Islet precursor cell (in vitro differentiated cells): ENCODE data around the gene CFAP43.
"Not testable (repeated sequence)": the region's sequence is repeated elsewhere in the genome, so short reads cannot be mapped to it uniquely, and the experiment has no call there.

Experiments used
- DNase-seq: peaks from one replicate; pipeline ENCODE4 v3.0.0-alpha.2; 2018

Gene CFAP43

DNA sequence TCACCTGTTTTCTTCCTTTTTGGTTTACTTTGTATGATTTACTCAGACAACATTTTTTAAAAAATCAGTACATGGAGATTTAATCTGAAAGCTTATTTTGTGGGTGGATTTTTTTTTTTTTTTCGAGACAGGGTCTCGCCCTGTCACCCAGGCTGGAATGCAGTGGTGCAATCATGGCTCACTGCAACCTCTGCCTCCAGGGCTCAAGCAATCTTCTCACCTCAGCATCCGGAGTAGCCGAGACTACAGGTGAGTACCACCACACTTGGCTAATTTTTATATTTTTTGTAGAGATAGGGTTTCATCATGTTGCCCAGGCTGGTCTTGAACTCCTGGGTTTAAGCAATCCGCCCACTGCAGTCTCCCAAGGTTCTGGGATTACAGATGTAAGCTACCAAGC lies 25.1 kb upstream of the CFAP43 start:
- no peak for DNase-seq

DNA sequence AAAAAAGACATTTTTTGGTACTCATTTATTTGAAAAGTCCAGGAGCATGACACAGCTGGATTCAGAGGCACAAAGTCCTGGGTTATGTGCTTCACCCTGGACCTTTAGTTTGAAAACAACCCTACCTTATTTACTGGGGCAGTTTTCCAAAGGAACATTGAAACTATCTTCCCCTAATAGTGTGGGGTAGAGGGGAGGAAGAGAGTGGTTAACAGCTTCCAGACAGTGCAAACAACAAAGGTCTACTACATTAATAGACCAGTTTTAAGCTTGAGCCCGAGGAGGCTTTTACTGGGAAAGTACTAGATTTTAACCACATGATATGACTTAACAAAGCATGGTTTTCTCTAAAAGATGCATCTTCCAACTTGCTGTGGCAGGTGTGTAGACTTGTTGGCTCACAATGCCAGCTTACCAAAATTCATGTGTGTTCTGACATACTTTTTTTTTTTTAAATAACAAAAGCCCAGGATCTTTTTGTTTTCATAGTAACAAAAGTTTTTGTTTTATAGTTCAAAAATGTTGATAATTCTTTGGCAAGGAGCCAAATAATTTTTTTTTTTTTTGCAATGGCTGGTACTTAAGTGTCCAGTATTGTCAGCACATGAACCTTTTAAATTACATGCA lies 24.3 kb upstream of the CFAP43 start:
- no peak for DNase-seq

GRCh38 chr10:104255311-104255981 lies 23.3 kb upstream of the CFAP43 start:
- no peak for DNase-seq

DNA sequence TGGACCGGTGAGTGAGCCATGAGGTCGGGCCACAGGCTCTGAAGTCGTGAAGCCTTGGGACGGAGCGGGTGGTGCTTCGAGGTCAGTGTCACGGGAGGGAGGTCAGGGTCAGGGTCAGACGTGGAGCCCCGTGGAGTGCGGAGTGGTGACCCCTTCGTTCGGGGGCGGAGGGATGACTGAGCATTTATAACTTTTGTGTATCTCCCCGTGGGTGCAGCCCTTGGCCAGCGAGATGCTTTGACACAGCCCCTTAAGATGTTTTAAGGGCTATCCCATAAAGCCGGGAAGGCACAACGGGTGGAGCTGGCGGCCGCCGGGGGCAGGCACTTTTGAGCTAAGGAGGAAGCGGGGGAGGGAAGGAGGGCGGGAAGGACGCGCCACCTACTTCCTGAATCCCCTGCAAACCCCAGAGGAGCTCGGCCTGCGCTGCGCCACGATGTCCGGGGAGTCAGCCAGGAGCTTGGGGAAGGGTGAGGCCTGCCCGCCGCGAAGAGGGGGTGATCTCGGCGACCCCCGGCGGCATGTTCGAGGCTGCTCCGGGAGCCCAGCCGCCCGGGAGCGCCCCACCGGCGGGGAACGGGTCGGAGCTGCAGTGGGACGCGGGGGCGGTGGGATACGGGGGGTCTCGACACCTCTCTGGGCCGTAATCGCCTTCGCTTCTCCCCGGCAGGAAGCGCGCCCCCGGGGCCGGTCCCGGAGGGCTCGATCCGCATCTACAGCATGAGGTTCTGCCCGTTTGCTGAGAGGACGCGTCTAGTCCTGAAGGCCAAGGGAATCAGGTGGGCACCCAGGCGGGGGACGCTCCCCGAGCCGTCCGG lies 22.5 kb upstream of the CFAP43 start, which contains the start of gene GSTO1:
TSS of gene GSTO1 (plus strand) at position 400 of the 818 bp plus-strand sequence. CDS start at position 437, 37 bp downstream.
- peak; percentile 87 for DNase-seq

DNA sequence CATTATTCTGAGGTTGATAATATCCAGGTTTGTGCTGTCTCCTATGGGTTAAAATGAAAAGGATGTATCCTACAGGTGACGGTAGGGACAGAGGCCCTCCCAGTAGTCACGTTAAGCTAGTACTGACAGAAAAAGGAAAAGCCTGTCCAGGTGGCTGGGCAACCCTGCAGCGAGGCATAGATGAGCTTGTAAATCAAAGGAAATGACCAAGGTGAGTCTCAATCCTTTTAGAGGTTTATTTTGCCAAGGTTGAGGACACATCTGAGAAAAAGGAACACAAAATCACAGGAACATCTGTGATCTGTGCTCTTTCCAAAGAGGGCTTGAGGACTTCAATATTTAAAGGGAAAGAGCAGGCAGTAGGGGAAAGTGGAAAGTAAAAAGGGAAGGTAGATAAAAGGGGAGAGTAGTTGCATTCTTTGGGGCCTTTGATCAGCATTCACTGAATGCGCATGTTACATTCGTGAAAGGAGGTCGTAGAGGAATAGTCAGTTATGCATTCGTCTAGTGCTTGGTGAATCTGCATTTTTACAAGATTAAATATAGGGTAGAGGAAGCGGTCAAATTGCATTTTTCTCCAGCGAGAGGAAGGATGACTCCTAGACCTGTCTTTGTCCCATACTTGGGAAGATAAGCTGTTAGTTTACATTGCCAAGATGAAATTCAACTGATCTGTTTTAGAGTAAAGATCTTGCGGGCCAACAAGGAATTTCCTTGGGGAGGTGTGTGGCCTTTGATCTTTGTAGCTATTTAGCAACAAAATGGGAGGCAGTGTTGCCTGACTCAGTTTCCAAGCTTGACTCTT lies 21.6 kb upstream of the CFAP43 start:
- DNase-seq: no peak

GRCh38 chr10:104253106-104253505 lies 20.9 kb upstream of the CFAP43 start:
- DNase-seq: no peak

- no peak for DNase-seq
Observed at GRCh38 chr10:104252368-104252767, 20.2 kb upstream of the CFAP43 start.

DNA sequence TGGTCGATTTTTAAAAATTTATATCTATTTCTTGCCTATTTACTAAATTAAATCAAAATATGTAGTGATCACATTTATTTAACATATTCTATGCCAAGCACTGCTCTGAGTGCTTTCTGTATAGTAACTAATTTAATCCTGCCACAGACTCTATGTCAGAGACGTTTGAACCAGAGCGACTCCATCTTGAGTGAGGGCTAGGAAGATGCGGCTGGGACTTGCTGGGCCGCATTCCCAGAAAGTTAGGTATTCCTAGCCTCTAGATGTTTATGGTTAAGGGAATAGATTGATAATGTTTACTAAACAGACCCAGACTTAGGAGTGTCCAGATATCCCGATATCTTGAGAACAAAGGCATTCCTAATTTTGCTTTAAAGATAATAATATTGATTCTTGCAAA lies 19.3 kb upstream of the CFAP43 start:
- DNase-seq: no peak

DNA sequence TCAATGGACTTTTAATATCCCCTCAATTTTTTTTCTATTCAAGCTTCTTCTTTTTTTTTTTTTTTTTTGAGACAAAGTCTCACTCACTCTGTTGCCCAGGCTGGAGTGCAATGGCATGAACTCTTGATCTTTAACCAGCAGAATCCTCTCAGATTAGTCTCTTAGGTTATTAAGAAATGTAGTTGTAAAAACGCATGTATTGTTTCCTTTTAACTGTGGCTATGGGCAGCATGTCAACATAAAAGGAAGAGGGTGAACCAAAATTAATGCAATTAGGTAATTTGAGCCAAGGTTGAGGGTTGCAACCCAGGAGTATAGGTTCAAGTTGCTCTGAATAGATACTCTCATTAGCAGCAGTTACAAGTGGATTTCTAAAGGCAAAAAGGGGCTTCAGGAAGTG lies 18.2 kb upstream of the CFAP43 start:
- no peak for DNase-seq

DNA sequence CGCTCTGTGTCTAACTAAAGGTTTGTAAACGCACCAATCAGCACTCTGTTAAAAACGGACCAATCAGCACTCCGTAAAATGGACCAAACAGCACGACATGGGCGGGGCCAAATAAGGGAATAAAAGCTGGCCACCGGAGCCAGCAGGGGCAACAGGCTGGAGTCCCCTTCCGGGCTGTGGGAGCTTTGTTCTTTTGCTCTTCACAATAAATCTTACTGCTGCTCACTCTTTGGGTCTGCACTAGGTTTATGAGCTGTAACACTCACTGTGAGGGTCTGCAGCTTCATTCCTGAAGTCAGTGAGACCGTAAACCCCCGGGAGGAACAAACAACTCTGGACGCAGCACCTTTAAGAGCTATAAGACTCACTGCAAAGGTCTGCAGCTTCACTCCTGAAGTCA lies 16.8 kb upstream of the CFAP43 start:
- not testable (repeated sequence) for DNase-seq

DNA sequence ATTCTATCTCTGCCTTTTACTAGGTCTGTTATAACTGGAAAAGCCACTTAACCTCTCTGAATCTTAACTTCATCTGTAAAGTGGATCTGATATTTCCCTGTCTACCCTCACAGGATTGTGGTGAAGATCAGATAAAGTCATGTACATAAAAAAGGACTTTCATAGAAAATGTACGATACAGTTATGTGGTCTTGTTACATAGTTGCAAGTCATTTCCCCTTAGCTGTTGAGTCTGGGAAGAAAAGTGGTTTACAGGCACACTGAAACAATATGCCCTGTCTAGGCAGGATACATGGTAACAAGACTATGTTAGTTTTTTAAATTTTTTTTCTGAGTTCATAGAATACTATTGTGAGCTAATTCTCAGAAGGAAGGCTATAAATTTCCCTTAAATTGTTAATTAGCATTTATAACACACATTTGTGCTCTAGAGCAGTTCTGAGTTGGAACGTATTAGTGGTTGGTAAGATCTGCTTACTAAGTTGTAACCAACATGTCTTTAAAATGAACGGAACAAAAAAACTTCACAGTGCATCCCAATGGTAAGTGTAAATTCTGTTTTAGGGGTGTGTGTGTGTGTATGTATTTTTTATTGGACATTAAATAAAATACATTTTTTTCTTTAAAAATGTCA lies 15.5 kb upstream of the CFAP43 start:
- DNase-seq: no peak

GRCh38 chr10:104246976-104247375 lies 14.8 kb upstream of the CFAP43 start:
- no peak for DNase-seq

DNA sequence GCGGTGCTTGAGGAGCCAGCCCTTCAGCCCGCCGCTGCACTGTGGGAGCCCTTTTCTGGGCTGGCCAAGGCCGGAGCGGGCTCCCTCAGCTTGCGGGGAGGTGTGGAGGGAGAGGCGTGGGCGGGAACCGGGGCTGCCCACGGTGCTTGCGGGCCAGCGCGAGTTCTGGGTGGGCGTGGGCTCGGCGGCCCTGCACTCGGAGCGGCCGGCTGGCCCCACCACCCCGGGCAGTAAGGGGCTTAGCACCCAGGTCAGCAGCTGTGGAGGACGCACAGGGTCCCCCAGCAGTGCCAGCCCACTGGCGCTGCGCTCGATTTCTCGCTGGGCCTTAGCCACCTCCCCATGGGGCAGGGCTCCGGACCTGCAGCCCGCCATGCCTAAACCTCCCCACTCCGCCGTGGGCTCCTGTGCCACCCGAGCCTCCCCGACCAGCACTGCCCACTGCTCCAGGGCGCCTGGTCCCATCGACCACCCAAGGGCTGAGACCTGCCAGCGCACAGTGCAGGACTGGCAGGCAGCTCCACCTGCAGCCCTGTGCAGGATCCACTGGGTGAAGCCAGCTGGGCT lies 13.0 kb upstream of the CFAP43 start:
- no peak for DNase-seq

- DNase-seq: no peak
Observed at GRCh38 chr10:104243512-104243911, 11.3 kb upstream of the CFAP43 start.

- DNase-seq: not testable (repeated sequence)
Observed at GRCh38 chr10:104243009-104243408, 10.8 kb upstream of the CFAP43 start.

DNA sequence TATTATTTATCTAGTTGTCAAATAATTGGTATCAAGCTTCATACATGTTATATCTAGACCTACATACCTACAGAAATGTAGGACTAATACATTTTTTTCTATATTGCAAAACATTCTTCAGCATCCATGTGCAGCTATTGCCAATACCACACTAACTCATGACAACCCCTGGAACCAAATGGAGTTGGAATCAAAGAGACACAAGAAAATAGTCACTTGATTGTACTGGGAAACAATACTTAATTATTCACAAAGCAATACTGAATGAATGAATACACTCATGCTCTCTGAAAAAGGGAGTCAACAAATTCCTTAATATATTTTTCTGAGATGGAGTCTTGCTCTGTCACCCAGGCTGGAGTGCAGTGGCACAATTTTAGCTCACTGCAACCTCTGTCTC lies 10.4 kb upstream of the CFAP43 start:
- DNase-seq: no peak

DNA sequence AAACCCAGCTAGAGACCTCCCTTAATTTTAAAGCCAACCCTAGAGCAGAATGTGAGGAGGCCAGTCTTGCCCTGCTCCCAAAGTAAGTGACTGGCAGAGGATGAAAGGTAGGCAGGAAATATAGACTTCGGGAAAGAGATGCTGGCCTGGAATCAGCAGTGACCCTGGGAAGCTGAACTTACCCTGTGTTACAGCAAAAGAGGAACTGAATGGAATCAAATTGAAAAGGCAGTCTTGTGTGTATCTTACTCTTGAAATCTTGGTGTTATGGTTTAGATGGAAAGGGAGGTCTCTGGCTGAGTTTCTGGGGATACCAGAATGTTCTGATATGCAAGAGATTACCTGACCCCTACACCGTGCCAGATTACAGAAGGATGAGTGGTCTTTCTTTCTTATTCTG lies 7.9 kb upstream of the CFAP43 start:
- no peak for DNase-seq

DNA sequence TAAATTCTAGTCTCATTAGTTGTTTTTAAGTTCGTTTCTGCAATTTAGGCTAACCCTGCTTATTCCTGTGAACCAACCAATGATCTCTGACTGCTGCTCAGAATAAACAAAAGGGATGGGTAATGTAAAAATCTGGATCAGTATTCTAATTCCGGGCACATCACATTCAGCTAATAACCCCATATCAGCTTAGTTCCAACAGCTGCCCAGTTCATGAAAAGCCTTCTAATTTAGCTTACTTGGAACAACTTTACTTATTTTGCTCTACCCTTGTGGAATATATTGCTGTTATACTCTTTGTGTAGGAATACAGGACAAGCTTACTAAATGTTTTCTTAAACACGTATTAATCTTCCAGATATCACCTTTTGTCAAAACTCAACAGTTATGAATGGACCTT lies 3.6 kb upstream of the CFAP43 start:
- no peak for DNase-seq

- DNase-seq: no peak
Observed at GRCh38 chr10:104234934-104235333, 2.8 kb upstream of the CFAP43 start.

GRCh38 chr10:104233817-104234216 lies 1.7 kb upstream of the CFAP43 start:
- no peak for DNase-seq

DNA sequence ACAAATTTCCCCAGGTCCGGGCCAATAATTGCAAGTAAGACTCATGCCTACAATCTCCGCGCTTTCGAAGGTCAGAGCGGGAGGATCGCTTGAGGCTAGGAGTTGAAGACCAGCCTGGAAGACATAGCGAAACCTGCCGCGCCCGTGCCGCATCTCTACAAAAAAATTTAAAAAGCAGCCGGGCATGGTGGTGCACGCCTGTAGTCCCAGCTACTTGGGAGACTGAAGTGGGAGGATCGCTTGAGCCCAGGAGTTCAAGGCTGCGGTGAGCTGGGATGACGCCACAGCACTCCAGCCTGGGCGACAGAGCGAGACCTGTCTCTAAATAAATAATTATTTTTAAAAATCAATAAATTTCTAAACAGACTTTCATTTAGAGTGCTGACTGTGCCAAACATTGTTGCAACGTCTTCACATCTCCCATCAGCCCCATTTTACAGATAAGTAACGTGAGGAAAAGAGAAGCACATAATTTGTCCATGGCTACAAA lies 494 bp upstream of the CFAP43 start:
- no peak for DNase-seq

GRCh38 chr10:104230490-104230889 lies 1.7 kb downstream of the CFAP43 start:
- DNase-seq: no peak
